H9 (cell line): ENCODE results near the gene ZFP57. TPM values are rescaled to one million over a fixed set of nuclear protein-coding genes. Genes with fewer than 3 reads are reported as not detected.
A peak's percentile ranks its signal among the peaks of the same experiment; 100 is the strongest.

Experiments used
- DNase-seq: peaks from one replicate; pipeline ENCODE4 v3.0.0-alpha.2; 2017
- H2AFZ ChIP-seq: one replicate; pipeline ENCODE4 v1.6.1; 2013; ENCODE audit warnings: mild to moderate bottlenecking, low read length, control low read depth, moderate library complexity
- H2AK5ac ChIP-seq: 2 replicates; pipeline ENCODE4 v1.6.1; 2013; ENCODE audit warnings: low read length, control low read depth, mixed read lengths; ENCODE audit not compliant: insufficient read length
- H2BK120ac ChIP-seq: one replicate; pipeline ENCODE4 v1.6.1; 2013; ENCODE audit warnings: low read depth, mild to moderate bottlenecking, low read length, control low read depth, inconsistent platforms; ENCODE audit not compliant: poor library complexity, severe bottlenecking
- H2BK12ac ChIP-seq: 2 replicates; pipeline ENCODE4 v1.6.1; 2013; ENCODE audit warnings: low read length, control low read depth, mixed read lengths, low read depth; ENCODE audit not compliant: insufficient read length
- H2BK15ac ChIP-seq: 2 replicates; pipeline ENCODE4 v1.6.1; 2013; ENCODE audit warnings: low read depth, low read length, control low read depth
- H2BK20ac ChIP-seq: one replicate; pipeline ENCODE4 v1.6.1; 2013; ENCODE audit warnings: low read depth, mild to moderate bottlenecking, low read length, control low read depth, inconsistent platforms; ENCODE audit not compliant: poor library complexity, severe bottlenecking
- H2BK5ac ChIP-seq: 2 replicates; pipeline ENCODE4 v1.6.1; 2013; ENCODE audit warnings: low read length, control low read depth, mixed read lengths; ENCODE audit not compliant: insufficient read length
- H3K14ac ChIP-seq: 2 replicates; pipeline ENCODE4 v1.6.1; 2013; ENCODE audit warnings: low read length, control low read depth; ENCODE audit not compliant: insufficient read depth
- H3K18ac ChIP-seq: 2 replicates; pipeline ENCODE4 v1.6.1; 2013; ENCODE audit warnings: low read depth, mild to moderate bottlenecking, mixed read lengths, low read length, control low read depth; ENCODE audit not compliant: insufficient read length
- H3K23ac ChIP-seq: 2 replicates; pipeline ENCODE4 v1.6.1; 2013; ENCODE audit warnings: low read length, control low read depth, mixed read lengths, low read depth; ENCODE audit not compliant: insufficient read length
- H3K23me2 ChIP-seq: 2 replicates; pipeline ENCODE4 v1.6.1; 2013; ENCODE audit warnings: low read depth, mild to moderate bottlenecking, mixed read lengths, low read length, control low read depth; ENCODE audit not compliant: insufficient read length, poor library complexity, severe bottlenecking
- H3K27ac ChIP-seq: 2 replicates; pipeline ENCODE4 v1.5.1; 2013; ENCODE audit warnings: low read length, control low read depth, mixed read lengths, low read depth; ENCODE audit not compliant: insufficient read length
- H3K27me3 ChIP-seq: 2 replicates; pipeline ENCODE4 v1.6.1; 2013; ENCODE audit warnings: low read length, control low read depth, inconsistent platforms; ENCODE audit not compliant: insufficient read depth
- H3K4ac ChIP-seq: 2 replicates; pipeline ENCODE4 v1.6.1; 2013; ENCODE audit warnings: low read depth, mild to moderate bottlenecking, control low read depth, inconsistent platforms, low read length, moderate library complexity
- H3K4me1 ChIP-seq: 2 replicates; pipeline ENCODE4 v1.6.1; 2013; ENCODE audit warnings: low read length, control low read depth, inconsistent platforms; ENCODE audit not compliant: insufficient read depth
- H3K4me2 ChIP-seq: 2 replicates; pipeline ENCODE4 v1.6.1; 2013; ENCODE audit warnings: low read length, control low read depth, mixed read lengths; ENCODE audit not compliant: insufficient read length, insufficient read depth
- H3K56ac ChIP-seq: 2 replicates; pipeline ENCODE4 v1.6.1; 2013; ENCODE audit warnings: low read depth, mild to moderate bottlenecking, mixed read lengths, low read length, control low read depth; ENCODE audit not compliant: insufficient read length
- H3K79me1 ChIP-seq: 2 replicates; pipeline ENCODE4 v1.6.1; 2013; ENCODE audit warnings: low read depth, mild to moderate bottlenecking, moderate library complexity, low read length, control low read depth, inconsistent platforms; ENCODE audit not compliant: insufficient read depth, poor library complexity, severe bottlenecking
- H3K79me2 ChIP-seq: 2 replicates; pipeline ENCODE4 v1.6.1; 2013; ENCODE audit warnings: low read length, control low read depth, inconsistent platforms; ENCODE audit not compliant: insufficient read depth
- H3K9ac ChIP-seq: 2 replicates; pipeline ENCODE4 v1.6.1; 2013; ENCODE audit warnings: low read length, control low read depth, mixed read lengths; ENCODE audit not compliant: insufficient read length; ENCODE audit errors: extremely low read depth
- H3K9me3 ChIP-seq: one replicate; pipeline ENCODE4 v1.6.1; 2013; ENCODE audit warnings: low read depth, low read length, inconsistent platforms; ENCODE audit not compliant: control insufficient read depth
- H3T11ph ChIP-seq: one replicate; pipeline ENCODE4 v1.6.1; 2013; ENCODE audit warnings: mild to moderate bottlenecking, low read length, control low read depth, inconsistent platforms
- H4K20me1 ChIP-seq: one replicate; pipeline ENCODE4 v1.6.1; 2013; ENCODE audit not compliant: control insufficient read depth, insufficient read length, insufficient read depth
- H4K5ac ChIP-seq: 2 replicates; pipeline ENCODE4 v1.6.1; 2013; ENCODE audit warnings: low read depth, mild to moderate bottlenecking, mixed read lengths, low read length, control low read depth; ENCODE audit not compliant: insufficient read length
- H4K8ac ChIP-seq: replicated peaks from 2 replicates; pipeline ENCODE4 v1.6.1; 2013; ENCODE audit warnings: low read length, control low read depth, mixed read lengths, low read depth; ENCODE audit not compliant: insufficient read length
- H4K91ac ChIP-seq: 2 replicates; pipeline ENCODE4 v1.6.1; 2013; ENCODE audit warnings: low read depth, mild to moderate bottlenecking, moderate library complexity, mixed read lengths, low read length, control low read depth; ENCODE audit not compliant: insufficient read length
- H3K27ac Mint-ChIP-seq, 3 experiments: 2 replicates in 2 of 3; 3 replicates in 1 of 3; pipeline ENCODE4 v1.8.0; 2020 to 2021; ENCODE audit warnings: mixed read lengths in 3 of 3, mild to moderate bottlenecking in 1 of 3, moderate library complexity in 1 of 3
- H3K27me3 Mint-ChIP-seq: 2 replicates; pipeline ENCODE4 v1.8.0; 2021; ENCODE audit warnings: low read depth, mild to moderate bottlenecking, moderate library complexity, mixed read lengths
- H3K36me3 Mint-ChIP-seq, 3 experiments: 2 replicates in 2 of 3; 3 replicates in 1 of 3; pipeline ENCODE4 v1.8.0; 2020 to 2021; ENCODE audit warnings: low read depth in 3 of 3, mixed read lengths in 3 of 3; ENCODE audit not compliant: insufficient read depth in 1 of 3
- H3K4me1 Mint-ChIP-seq, 2 experiments: 2 replicates each; pipeline ENCODE4 v1.8.0; 2020; ENCODE audit warnings: mixed read lengths in 2 of 2
- H3K4me3 Mint-ChIP-seq, 2 experiments: 2 replicates in 1 of 2; 3 replicates in 1 of 2; pipeline ENCODE4 v1.8.0; 2020 to 2021; ENCODE audit warnings: mild to moderate bottlenecking in 2 of 2, mixed read lengths in 2 of 2, moderate library complexity in 1 of 2
- H3K9me3 Mint-ChIP-seq, 2 experiments: 2 replicates in 1 of 2; 3 replicates in 1 of 2; pipeline ENCODE4 v1.8.0; 2020; ENCODE audit warnings: mild to moderate bottlenecking in 2 of 2, mixed read lengths in 2 of 2, moderate library complexity in 1 of 2
- WGBS: extraction: QIAGEN DNeasy Blood & Tissue Kit; methylation state at CpG from one replicate; pipeline ENCODE4 v1.1.7; 2013; ENCODE audit warnings: missing lambda C conversion rate, low lambda C conversion rate, mixed read lengths; ENCODE audit not compliant: insufficient read length; ENCODE audit errors: extremely low coverage; 5-methylcytosine and 5-hydroxymethylcytosine counted together
- total RNA-seq: library from RNA; stranded (reverse); gene quantifications from 2 replicates; pipeline ENCODE4 v1.2.1, GENCODE V29; 2021
- TF ChIP-seq, protein P1 (sequence below): fragments of 200-600 bp; sonication (generic); conservative IDR thresholded peaks from 3 replicates; pipeline ENCODE4 v1.8.0; 2021; ENCODE audit warnings: antibody characterized with exemption, mild to moderate bottlenecking

ZFP57 gene
- total RNA-seq, 1 experiment from 2014 or later = 1.7 TPM

DNA sequence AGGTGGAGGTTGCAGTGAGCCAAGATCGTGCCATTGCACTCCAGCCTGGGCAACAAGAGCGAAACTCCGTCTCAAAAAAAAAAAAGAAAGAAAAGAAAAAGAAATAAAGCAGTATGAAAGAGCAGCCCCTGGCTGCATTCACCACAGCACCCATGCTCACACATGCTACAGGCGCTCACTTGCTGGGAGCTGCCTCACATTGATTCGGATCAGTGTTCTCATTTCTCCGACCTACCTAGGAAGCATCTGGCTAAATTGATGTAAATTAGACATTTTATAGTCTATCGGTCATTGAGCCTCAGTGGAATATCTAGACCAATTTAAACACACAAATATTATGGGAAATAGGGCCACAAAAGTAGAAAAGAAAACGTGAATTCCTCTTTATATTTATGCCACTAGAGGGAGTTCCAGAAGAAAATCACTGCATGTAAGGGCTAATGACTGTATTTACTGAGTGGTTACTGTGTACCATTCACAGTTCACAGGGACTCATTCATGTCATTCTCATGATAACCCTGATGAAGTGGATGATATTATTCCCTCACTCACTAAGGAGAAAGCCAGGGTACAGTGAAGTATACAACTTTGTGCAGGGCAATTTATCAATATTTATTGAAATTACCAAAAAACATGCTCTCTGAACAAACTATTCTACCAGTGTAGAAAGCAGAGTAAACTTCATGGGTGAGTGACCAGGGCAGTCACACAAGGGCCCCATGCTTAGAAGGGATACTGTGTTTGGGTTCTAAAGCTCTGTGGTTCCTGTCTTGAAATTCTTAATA is 29.3 kb downstream of the ZFP57 start:
- H3K4ac ChIP-seq = no peak overlapping the region
- no peak overlapping the region for H3K14ac ChIP-seq
- no peak overlapping the region for H2BK120ac ChIP-seq
- Mint-ChIP-seq H3K27ac (no peak overlapping the region), H3K27me3 (no peaks in the 10 kb centered on the region), H3K4me3 (no peak overlapping the region), H3K4me1 (peaks cover 37 to 42% of the 10 kb centered on the region in 2 experiments), H3K9me3 (no peaks in the 10 kb centered on the region), H3K36me3 (no peaks in the 10 kb centered on the region)
- no peak overlapping the region for H3K27ac ChIP-seq
- H2AK5ac ChIP-seq = no peak overlapping the region
- H3K23ac ChIP-seq = no peak overlapping the region
- no peak overlapping the region for H3K18ac ChIP-seq
- no peak for DNase-seq
- no peak overlapping the region for H3K56ac ChIP-seq
- peaks cover 5% of the 10 kb centered on the region for H3K4me1 ChIP-seq
- no peak overlapping the region for H2AFZ ChIP-seq
- H2BK15ac ChIP-seq = no peak overlapping the region
- no CpG with 5 or more reads among the region's 8 CpGs for WGBS
- H4K91ac ChIP-seq = no peak overlapping the region
- no peak overlapping the region for H3T11ph ChIP-seq
- no peaks in the 10 kb centered on the region for H3K23me2 ChIP-seq
- H3K79me1 ChIP-seq = no peaks in the 10 kb centered on the region
- H3K4me2 ChIP-seq = no peak overlapping the region
- H4K8ac ChIP-seq = no peak overlapping the region
- no peaks in the 10 kb centered on the region for H4K20me1 ChIP-seq
- TF ChIP-seq, protein P1, sequence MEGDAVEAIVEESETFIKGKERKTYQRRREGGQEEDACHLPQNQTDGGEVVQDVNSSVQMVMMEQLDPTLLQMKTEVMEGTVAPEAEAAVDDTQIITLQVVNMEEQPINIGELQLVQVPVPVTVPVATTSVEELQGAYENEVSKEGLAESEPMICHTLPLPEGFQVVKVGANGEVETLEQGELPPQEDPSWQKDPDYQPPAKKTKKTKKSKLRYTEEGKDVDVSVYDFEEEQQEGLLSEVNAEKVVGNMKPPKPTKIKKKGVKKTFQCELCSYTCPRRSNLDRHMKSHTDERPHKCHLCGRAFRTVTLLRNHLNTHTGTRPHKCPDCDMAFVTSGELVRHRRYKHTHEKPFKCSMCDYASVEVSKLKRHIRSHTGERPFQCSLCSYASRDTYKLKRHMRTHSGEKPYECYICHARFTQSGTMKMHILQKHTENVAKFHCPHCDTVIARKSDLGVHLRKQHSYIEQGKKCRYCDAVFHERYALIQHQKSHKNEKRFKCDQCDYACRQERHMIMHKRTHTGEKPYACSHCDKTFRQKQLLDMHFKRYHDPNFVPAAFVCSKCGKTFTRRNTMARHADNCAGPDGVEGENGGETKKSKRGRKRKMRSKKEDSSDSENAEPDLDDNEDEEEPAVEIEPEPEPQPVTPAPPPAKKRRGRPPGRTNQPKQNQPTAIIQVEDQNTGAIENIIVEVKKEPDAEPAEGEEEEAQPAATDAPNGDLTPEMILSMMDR = peak; percentile 84
- no peak overlapping the region for H3K9ac ChIP-seq
- no peaks in the 10 kb centered on the region for H3K9me3 ChIP-seq
- no peaks in the 10 kb centered on the region for H3K79me2 ChIP-seq
- H2BK5ac ChIP-seq = no peak overlapping the region
- no peak overlapping the region for H2BK12ac ChIP-seq
- H2BK20ac ChIP-seq = no peak overlapping the region
- H3K27me3 ChIP-seq = no peaks in the 10 kb centered on the region
- no peak overlapping the region for H4K5ac ChIP-seq
